HFF-Myc (cell line): ENCODE results near the gene PDE4B.

Experiments
- DNase-seq: peaks from one replicate; pipeline ENCODE4 v3.0.0-alpha.2; 2011; ENCODE audit warnings: low read depth; ENCODE audit errors: extremely low read depth
- H3K4me3 ChIP-seq: replicated peaks from 2 replicates; pipeline ENCODE4 v1.5.1; 2011; ENCODE audit warnings: low read depth, mild to moderate bottlenecking, control low read depth, low read length
- CTCF ChIP-seq: IDR thresholded peaks from 2 replicates; pipeline ENCODE4 v1.5.1; 2012; ENCODE audit warnings: mild to moderate bottlenecking, low read depth, low read length, control low read depth; ENCODE audit errors: missing control alignments

PDE4B gene

GRCh38 chr1:65804584-65804983 is 11.9 kb downstream of the PDE4B start:
- no peak for TF ChIP-seq CTCF
- DNase-seq, result no peak

GRCh38 chr1:65812065-65812464 is 19.4 kb downstream of the PDE4B start:
- H3K4me3 ChIP-seq, result no peak overlapping the region
- peak; percentile 75 for DNase-seq
- TF ChIP-seq CTCF, result no peak

More at GRCh38 chr1:65804584-65804983, 11.9 kb downstream of the PDE4B start:
- H3K4me3 ChIP-seq, result no peak overlapping the region

GRCh38 chr1:65813956-65814355 is 21.3 kb downstream of the PDE4B start:
- no peak overlapping the region for H3K4me3 ChIP-seq
- no peak for TF ChIP-seq CTCF
- DNase-seq, result no peak

GRCh38 chr1:65814752-65815151 is 22.1 kb downstream of the PDE4B start:
- DNase-seq, result no peak
- no peak overlapping the region for H3K4me3 ChIP-seq
- TF ChIP-seq CTCF, result no peak

GRCh38 chr1:65817891-65818290 is 25.2 kb downstream of the PDE4B start:
- no peak for TF ChIP-seq CTCF
- DNase-seq, result no peak
- no peak overlapping the region for H3K4me3 ChIP-seq

- DNase-seq, result no peak
- no peak for TF ChIP-seq CTCF
Measured at GRCh38 chr1:65818966-65819365, 26.3 kb downstream of the PDE4B start.

GRCh38 chr1:65820983-65821382 is 28.3 kb downstream of the PDE4B start:
- no peak overlapping the region for H3K4me3 ChIP-seq
- no peak for TF ChIP-seq CTCF
- DNase-seq, result peak; percentile 39

More at GRCh38 chr1:65818966-65819365, 26.3 kb downstream of the PDE4B start:
- no peak overlapping the region for H3K4me3 ChIP-seq
